Measurements from ENCODE around the gene SHC4.
"Not testable (repeated sequence)": the region's sequence is repeated elsewhere in the genome, so short reads cannot be mapped to it uniquely, and the experiment has no call there.

SHC4 gene

DNA sequence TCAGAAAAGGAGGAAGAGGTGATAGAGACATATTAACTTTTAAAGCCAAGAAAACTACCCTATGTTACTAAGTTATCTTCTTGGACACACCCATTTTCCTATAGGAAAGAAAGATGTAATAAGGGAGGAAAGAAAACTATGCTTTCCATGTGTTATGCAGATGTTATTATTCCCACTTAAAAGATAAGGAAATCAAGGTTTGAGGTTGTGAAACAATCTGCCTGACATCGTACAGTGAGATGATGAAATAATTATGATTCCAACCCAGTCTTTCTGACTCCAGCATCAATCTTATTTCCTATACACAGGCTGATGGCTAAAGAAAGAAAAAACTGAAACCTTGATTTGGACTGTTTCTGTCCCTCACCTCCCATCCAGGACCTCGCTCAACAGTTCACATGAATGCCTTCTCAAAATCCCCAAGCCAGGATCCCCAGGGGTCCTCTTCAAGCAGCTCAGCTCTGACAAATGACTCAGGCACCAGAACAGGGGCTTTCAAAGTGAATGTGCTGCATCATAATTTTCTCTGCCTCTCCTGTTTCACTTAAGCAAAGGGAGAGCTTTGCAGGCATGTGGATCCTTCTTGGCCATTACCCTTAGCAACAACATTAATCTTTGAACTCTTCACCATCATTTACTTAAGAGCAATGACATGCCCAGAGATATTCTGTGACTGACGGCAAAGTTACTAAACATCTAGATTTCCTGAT lies 98.2 kb downstream of the SHC4 start:
- no peaks in the 10 kb centered on the region for H3K36me3 Mint-ChIP-seq (ENCODE audit: insufficient read depth)
- H3K4me1 Mint-ChIP-seq = no peaks in the 10 kb centered on the region
- H3K27me3 Mint-ChIP-seq = peaks cover 28% of the 10 kb centered on the region
- H3K9me3 Mint-ChIP-seq = no peaks in the 10 kb centered on the region
- H3K27ac Mint-ChIP-seq (ENCODE audit: low read depth) = no peak overlapping the region
- ATAC-seq (replicated peaks; ENCODE audit: extremely low read depth, poor library complexity, severe bottlenecking) (no peak), DNase-seq (ENCODE audit: low spot score in 2 of 2) (no peak)
- no peak overlapping the region for H3K4me3 Mint-ChIP-seq

DNA sequence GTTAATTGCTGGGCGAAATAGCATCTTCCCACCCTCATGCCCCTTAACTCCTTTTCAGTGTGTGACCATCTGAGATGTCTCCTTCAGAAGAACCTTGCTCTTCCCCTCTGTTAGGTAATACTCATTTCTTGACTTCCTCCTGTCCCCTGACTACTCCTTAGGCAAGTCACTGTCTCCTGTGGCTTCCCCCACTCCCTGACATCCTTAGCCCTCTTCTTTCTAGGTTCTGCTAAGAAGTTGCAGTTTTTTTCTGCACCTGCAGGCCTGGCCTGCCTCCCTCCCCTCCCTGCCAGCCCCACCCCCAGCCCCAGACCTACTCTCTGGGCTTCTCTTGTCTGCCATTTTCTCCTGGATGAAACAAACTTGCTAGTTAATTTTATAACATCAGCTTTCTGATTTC lies 101.0 kb downstream of the SHC4 start:
- Mint-ChIP-seq H3K9me3 (no peaks in the 10 kb centered on the region), H3K27ac (ENCODE audit: low read depth) (no peak overlapping the region), H3K4me1 (no peaks in the 10 kb centered on the region), H3K27me3 (peaks cover 27% of the 10 kb centered on the region), H3K4me3 (no peak overlapping the region), H3K36me3 (ENCODE audit: insufficient read depth) (no peaks in the 10 kb centered on the region)
- DNase-seq (ENCODE audit: low spot score in 2 of 2) (no peak), ATAC-seq (replicated peaks; ENCODE audit: extremely low read depth, poor library complexity, severe bottlenecking) (no peak)

DNA sequence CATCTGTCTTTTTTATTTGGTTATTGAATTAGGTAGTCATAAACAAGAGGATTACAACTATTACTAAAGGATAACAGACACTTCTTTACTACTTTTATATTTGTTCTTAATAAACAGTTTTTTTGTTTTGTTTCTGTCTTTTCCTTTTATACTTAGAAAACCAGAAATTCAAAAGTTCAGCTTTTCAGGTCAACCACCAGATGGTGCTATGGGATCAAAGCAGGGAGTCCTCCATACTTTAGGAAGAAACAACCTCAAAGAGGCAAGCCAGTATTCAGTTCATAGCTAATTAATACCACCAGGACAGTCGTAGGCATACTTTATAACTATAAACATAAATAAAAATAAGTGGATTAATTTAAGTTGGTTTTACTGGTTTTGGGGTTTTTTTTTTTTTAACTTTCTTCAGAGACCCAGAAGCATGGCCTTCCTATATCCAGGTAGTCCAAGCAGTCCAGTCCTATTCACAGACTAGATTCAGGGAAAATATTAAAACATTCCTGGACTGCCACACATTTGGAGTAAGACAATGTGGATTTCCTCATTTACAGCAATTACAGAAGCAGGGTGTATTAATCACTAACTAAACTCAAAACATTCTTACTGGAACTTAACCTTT lies 101.8 kb downstream of the SHC4 start:
- Mint-ChIP-seq H3K27me3 (peaks cover 20% of the 10 kb centered on the region), H3K4me1 (no peaks in the 10 kb centered on the region), H3K36me3 (ENCODE audit: insufficient read depth) (no peaks in the 10 kb centered on the region), H3K9me3 (no peaks in the 10 kb centered on the region), H3K4me3 (no peak overlapping the region), H3K27ac (ENCODE audit: low read depth) (no peak overlapping the region)
- DNase-seq (ENCODE audit: low spot score in 2 of 2) (peak in 1 of 2 donors; percentile 22), ATAC-seq (replicated peaks; ENCODE audit: extremely low read depth, poor library complexity, severe bottlenecking) (peak; percentile 56)

DNA sequence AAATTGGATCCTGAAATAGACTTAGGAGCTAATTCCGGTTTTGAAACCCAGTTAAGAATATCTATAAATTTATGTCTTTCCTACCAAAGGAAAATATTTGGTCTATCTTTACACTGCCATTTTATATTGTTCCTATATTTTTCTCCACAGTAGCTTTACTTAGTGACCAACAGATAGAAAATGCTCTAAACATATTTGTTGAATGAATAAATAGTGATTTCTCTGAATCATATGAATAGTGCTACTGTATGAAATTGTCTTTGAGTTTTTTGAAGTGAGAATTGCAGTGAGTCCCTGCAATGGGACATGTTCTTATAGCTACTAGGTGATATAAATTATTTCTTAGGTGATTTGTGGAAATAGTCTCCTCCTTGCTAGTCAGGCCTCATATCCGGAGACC lies 104.3 kb downstream of the SHC4 start:
- DNase-seq (ENCODE audit: low spot score in 2 of 2) = no peak
- no peaks in the 10 kb centered on the region for H3K36me3 Mint-ChIP-seq (ENCODE audit: insufficient read depth)
- H3K9me3 Mint-ChIP-seq = no peaks in the 10 kb centered on the region
- no peak overlapping the region for H3K27ac Mint-ChIP-seq (ENCODE audit: low read depth)
- no peaks in the 10 kb centered on the region for H3K4me1 Mint-ChIP-seq
- ATAC-seq (replicated peaks; ENCODE audit: extremely low read depth, poor library complexity, severe bottlenecking) = no peak
- no peak overlapping the region for H3K4me3 Mint-ChIP-seq
- H3K27me3 Mint-ChIP-seq = peaks cover 8% of the 10 kb centered on the region

DNA sequence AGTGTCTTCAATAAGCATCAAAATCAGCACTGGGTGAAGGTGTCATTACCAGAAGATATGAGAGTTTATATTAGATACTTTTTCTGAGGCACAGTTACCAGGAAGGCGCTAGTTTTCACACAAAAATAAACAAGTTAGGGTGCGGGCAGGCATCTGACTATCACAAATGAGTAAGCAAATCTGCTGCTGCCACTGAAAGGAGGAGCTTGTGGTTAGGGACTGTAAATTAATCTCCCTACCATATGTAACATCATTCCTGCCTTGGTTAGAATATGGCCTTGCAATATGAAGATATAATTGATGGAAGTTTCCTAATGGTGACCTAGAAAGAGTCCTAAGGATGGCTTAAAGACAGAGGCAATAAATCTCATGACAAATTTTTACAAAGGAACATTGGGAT lies 105.3 kb downstream of the SHC4 start:
- no peak overlapping the region for H3K27ac Mint-ChIP-seq (ENCODE audit: low read depth)
- DNase-seq (ENCODE audit: low spot score in 2 of 2) (no peak), ATAC-seq (replicated peaks; ENCODE audit: extremely low read depth, poor library complexity, severe bottlenecking) (no peak)
- no peaks in the 10 kb centered on the region for H3K36me3 Mint-ChIP-seq (ENCODE audit: insufficient read depth)
- peaks cover 8% of the 10 kb centered on the region for H3K27me3 Mint-ChIP-seq
- H3K4me3 Mint-ChIP-seq = no peak overlapping the region
- H3K4me1 Mint-ChIP-seq = no peaks in the 10 kb centered on the region
- H3K9me3 Mint-ChIP-seq = no peaks in the 10 kb centered on the region

DNA sequence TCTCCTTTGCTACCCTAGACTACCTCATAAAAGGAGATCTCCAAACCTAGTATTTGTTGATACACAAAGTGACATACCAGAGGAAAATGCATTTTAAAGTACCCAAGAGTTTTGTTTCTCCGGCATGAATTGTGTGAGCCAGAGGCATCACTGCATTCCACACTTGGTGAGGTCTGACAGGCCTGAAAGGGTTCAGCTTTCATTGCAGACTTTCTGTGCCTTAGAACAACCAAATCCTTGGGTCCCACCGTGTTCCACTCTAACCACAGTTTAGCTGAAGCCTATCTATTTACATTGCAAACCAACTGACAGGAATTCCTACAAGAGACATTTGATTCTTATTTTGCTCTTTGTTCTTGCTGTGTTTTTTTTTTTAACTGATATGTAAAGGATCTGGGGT lies 106.8 kb downstream of the SHC4 start:
- ATAC-seq (replicated peaks; ENCODE audit: extremely low read depth, poor library complexity, severe bottlenecking) (no peak), DNase-seq (ENCODE audit: low spot score in 2 of 2) (no peak)
- Mint-ChIP-seq H3K27me3 (peaks cover 8% of the 10 kb centered on the region), H3K36me3 (ENCODE audit: insufficient read depth) (no peaks in the 10 kb centered on the region), H3K27ac (ENCODE audit: low read depth) (no peak overlapping the region), H3K9me3 (no peaks in the 10 kb centered on the region), H3K4me1 (no peaks in the 10 kb centered on the region), H3K4me3 (no peak overlapping the region)

DNA sequence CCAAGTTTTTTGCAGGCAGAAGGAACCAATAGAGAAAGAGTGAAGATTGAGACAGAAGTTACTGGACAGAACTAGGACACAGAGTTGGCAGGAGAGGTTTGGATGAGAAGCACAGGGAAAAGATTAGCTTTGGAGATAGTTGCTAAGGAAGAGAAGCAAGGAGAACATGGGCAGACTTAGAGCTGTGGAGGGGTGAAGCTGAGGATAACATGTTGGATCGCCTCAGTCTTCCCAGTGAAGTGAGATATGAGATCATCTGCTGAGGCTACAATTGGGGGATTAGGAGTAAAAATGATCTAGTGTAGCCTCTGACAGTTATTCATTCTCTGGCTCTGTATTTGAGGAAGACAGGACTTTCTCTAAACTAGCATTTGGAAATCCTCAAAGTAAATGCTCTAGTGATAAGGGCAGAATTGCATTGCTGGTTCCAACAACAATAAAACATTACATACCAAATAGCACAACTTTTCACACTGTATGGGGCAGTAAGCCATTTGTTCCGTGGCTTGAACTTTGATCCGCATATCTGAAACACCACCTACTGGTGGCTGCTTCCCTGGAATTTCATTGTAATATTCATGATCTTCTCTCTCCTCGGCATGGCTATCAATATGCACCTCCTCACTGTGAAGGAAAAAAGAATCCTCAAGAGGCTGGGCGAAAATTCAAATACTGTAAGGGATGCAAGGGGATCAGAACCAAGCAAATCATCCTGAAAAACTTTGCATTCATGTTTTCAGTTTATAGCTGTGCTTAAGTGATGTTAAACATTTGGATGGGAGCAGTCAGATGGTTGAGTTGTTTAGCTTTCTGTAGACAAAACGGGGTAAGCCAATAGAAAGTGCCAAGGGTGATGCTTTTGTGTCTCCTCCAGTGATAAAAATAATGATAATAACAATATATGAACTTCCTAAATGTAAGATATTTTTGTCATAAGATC lies 107.9 kb downstream of the SHC4 start:
- no peak for DNase-seq (ENCODE audit: low spot score in 2 of 2)
- ATAC-seq (replicated peaks; ENCODE audit: extremely low read depth, poor library complexity, severe bottlenecking) = no peak

DNA sequence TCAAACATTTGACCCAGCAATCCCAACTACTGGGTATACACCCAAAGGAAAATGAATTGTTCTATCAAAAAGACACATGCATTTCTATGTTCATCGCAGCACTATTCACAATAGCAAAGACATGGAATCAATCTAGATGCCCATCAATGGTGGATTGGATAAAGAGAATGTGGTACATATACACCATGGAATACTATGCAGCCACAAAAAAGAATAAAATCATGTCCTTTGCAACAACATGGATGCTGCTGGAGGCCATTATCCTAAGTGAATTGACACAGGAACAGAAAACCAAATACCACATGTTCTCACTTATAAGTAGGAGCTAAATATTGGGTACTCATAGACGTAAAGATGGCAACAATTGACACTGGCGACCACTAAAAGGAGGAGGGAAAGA lies 109.3 kb downstream of the SHC4 start:
- H3K36me3 Mint-ChIP-seq (ENCODE audit: insufficient read depth); ATAC-seq (replicated peaks; ENCODE audit: extremely low read depth, poor library complexity, severe bottlenecking); H3K27ac Mint-ChIP-seq (ENCODE audit: low read depth); H3K4me3 Mint-ChIP-seq; H3K4me1 Mint-ChIP-seq; DNase-seq (ENCODE audit: low spot score in 2 of 2); H3K9me3 Mint-ChIP-seq; H3K27me3 Mint-ChIP-seq: not testable (repeated sequence)

More for the DNA sequence above, 107.9 kb downstream of the SHC4 start:
- Mint-ChIP-seq H3K36me3 (ENCODE audit: insufficient read depth) (no peaks in the 10 kb centered on the region), H3K4me3 (no peak overlapping the region), H3K4me1 (no peaks in the 10 kb centered on the region), H3K9me3 (no peaks in the 10 kb centered on the region), H3K27me3 (peaks cover 8% of the 10 kb centered on the region), H3K27ac (ENCODE audit: low read depth) (no peak overlapping the region)

DNA sequence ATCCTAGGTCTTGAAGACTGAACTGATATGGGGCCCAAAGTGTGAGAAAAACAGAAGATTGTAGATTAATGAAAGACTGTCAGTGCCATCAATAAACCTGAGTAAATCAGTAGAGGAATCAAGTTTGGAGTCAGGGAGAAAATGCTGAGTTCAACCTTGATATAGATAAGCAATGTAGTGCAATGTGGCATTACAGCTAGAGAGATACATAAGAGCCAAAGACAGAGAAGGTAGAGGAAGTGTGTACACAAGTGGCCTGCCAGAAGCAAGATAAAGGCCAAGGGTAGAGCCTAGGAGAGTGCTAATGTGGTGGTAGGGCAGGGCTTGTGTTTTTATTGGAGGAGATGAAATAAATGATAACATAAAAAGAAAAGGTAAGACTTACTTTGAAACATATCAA lies 111.8 kb downstream of the SHC4 start:
- H3K27ac Mint-ChIP-seq (ENCODE audit: low read depth) = no peak overlapping the region
- DNase-seq (ENCODE audit: low spot score in 2 of 2) = no peak
- no peaks in the 10 kb centered on the region for H3K36me3 Mint-ChIP-seq (ENCODE audit: insufficient read depth)
- H3K4me3 Mint-ChIP-seq = no peak overlapping the region
- H3K9me3 Mint-ChIP-seq = no peaks in the 10 kb centered on the region
- H3K4me1 Mint-ChIP-seq = no peaks in the 10 kb centered on the region
- no peak for ATAC-seq (replicated peaks; ENCODE audit: extremely low read depth, poor library complexity, severe bottlenecking)
- peaks cover 10% of the 10 kb centered on the region for H3K27me3 Mint-ChIP-seq

DNA sequence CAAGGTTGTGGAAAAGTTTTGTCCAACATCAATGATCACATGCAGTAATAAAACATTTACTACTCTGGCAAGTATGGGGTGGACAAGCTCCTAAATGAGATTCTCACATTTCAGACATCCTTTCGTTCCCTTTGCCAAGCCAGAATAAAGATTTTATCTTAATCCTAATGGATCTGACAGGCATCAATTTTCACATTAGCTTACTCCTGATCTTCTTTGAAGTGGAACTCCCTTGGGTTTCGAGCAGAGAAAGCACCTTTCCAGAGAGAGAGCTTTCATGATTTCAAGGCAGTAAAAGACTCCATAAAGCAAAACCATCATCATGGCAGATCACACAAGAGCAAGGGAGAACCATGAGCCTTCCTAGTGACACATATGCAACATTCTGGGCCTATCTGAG lies 113.1 kb downstream of the SHC4 start:
- H3K4me1 Mint-ChIP-seq = no peaks in the 10 kb centered on the region
- ATAC-seq (replicated peaks; ENCODE audit: extremely low read depth, poor library complexity, severe bottlenecking) = no peak
- no peaks in the 10 kb centered on the region for H3K9me3 Mint-ChIP-seq
- H3K27ac Mint-ChIP-seq (ENCODE audit: low read depth) = no peak overlapping the region
- H3K27me3 Mint-ChIP-seq = peaks cover 10% of the 10 kb centered on the region
- no peak overlapping the region for H3K4me3 Mint-ChIP-seq
- no peaks in the 10 kb centered on the region for H3K36me3 Mint-ChIP-seq (ENCODE audit: insufficient read depth)
- no peak for DNase-seq (ENCODE audit: low spot score in 2 of 2)

DNA sequence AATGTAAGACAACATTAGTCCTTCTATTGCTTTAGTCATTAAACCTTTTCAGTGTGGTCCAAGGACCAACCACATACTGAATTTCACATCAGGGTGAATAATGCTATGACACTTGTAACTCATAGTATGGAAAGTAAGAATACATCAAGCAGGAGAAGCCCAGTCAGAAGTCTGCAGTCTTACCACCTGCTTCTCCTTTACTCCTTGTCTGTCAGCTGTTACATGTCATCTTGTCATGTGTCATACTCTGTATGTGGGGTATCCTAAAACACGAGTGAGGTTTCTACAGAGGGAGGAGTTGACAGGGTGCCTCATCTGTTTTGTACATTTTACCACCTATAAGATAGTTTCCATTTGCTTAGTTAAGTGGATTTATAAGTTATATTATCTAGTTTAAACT lies 118.6 kb downstream of the SHC4 start:
- H3K4me3 Mint-ChIP-seq = no peak overlapping the region
- DNase-seq (ENCODE audit: low spot score in 2 of 2) = no peak
- no peak for ATAC-seq (replicated peaks; ENCODE audit: extremely low read depth, poor library complexity, severe bottlenecking)
- H3K27me3 Mint-ChIP-seq = peaks cover 10% of the 10 kb centered on the region
- no peaks in the 10 kb centered on the region for H3K4me1 Mint-ChIP-seq
- H3K36me3 Mint-ChIP-seq (ENCODE audit: insufficient read depth) = no peaks in the 10 kb centered on the region
- no peak overlapping the region for H3K27ac Mint-ChIP-seq (ENCODE audit: low read depth)
- no peaks in the 10 kb centered on the region for H3K9me3 Mint-ChIP-seq

DNA sequence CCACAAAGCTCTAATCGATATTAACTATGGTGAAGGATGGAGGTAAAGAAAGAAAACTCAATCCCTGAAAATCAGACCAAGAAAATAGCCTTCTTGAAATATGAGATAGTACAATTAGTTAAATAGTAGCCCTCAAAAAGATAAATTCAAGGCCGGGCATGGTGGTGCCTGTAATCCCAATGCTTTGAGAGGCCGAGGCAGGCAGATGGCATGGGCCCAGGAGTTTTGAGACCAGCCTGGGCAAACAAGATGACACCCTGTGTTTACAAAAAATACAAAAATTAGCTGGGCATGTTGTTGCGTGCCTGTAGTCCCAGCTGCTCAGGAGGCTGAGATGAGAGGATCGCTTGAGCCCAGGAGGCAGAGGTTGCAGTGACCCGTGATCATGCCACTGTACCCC lies 121.2 kb downstream of the SHC4 start:
- H3K27me3 Mint-ChIP-seq = peaks cover 14% of the 10 kb centered on the region
- H3K4me1 Mint-ChIP-seq = no peaks in the 10 kb centered on the region
- H3K36me3 Mint-ChIP-seq (ENCODE audit: insufficient read depth) = no peaks in the 10 kb centered on the region
- H3K9me3 Mint-ChIP-seq = no peaks in the 10 kb centered on the region
- no peak overlapping the region for H3K27ac Mint-ChIP-seq (ENCODE audit: low read depth)
- H3K4me3 Mint-ChIP-seq = no peak overlapping the region
- ATAC-seq (replicated peaks; ENCODE audit: extremely low read depth, poor library complexity, severe bottlenecking) = no peak
- no peak for DNase-seq (ENCODE audit: low spot score in 2 of 2)

DNA sequence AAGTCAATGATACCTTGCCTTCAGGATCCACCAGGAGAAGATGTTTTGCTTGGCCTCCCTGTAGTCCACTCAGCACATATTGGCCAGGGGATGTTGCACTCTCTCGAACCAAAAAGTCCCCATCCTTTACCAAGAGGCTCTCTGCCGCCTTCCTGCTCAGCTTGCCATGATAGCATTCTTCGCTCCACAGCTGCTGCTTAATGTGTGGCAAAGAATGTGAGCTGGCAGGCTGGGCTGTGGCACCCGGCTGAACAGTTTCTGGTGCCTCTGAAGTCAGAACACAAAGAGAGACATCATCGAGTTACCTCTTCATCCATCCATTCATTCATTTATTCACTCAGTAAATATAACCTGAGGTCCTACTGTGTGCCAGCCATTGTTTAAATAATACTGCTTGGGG lies 129.0 kb downstream of the SHC4 start:
- ATAC-seq (replicated peaks; ENCODE audit: extremely low read depth, poor library complexity, severe bottlenecking) (no peak), DNase-seq (ENCODE audit: low spot score in 2 of 2) (no peak)
- Mint-ChIP-seq H3K4me1 (no peaks in the 10 kb centered on the region), H3K27ac (ENCODE audit: low read depth) (no peak overlapping the region), H3K4me3 (no peak overlapping the region), H3K36me3 (ENCODE audit: insufficient read depth) (no peaks in the 10 kb centered on the region), H3K9me3 (peaks cover 15% of the 10 kb centered on the region), H3K27me3 (peaks cover 62% of the 10 kb centered on the region)
